Smooth muscle cell (in vitro differentiated cells): ENCODE measurements around the gene PRKCA. TPM values are rescaled to one million over a fixed set of nuclear protein-coding genes. Genes with fewer than 3 reads are reported as not detected.

Experiments used
- DNase-seq: peaks from one replicate; lab custom pipeline; 2025; ENCODE audit not compliant: unreplicated experiment; lab: John Stamatoyannopoulos, UW
- H2AFZ ChIP-seq: fragments of 200-600 bp; sonication (generic); 2 replicates; pipeline ENCODE4 v1.6.0; 2016; ENCODE audit warnings: antibody characterized with exemption, low read depth, mild to moderate bottlenecking
- H3F3A ChIP-seq: fragments of 200-600 bp; sonication (generic); 2 replicates; pipeline ENCODE4 v1.6.0; 2017; ENCODE audit warnings: antibody characterized with exemption, low read depth
- H3K27ac ChIP-seq: fragments of 200-600 bp; sonication (generic); 2 replicates; pipeline ENCODE4 v1.5.1; 2016; ENCODE audit warnings: low read depth, mild to moderate bottlenecking
- H3K27me3 ChIP-seq: fragments of 200-600 bp; sonication (generic); 2 replicates; pipeline ENCODE4 v1.6.1; 2016; ENCODE audit warnings: low read depth, mild to moderate bottlenecking
- H3K36me3 ChIP-seq: fragments of 200-600 bp; sonication (generic); 2 replicates; pipeline ENCODE4 v1.5.1; 2016; ENCODE audit warnings: low read depth
- H3K4me1 ChIP-seq: fragments of 200-600 bp; sonication (generic); 2 replicates; pipeline ENCODE4 v1.5.1; 2016; ENCODE audit warnings: low read depth
- H3K4me2 ChIP-seq: fragments of 200-600 bp; sonication (generic); 2 replicates; pipeline ENCODE4 v1.6.0; 2016; ENCODE audit warnings: mild to moderate bottlenecking
- H3K4me3 ChIP-seq: fragments of 200-600 bp; sonication (generic); 2 replicates; pipeline ENCODE4 v1.5.1; 2016; ENCODE audit warnings: mild to moderate bottlenecking
- H3K79me2 ChIP-seq: fragments of 200-600 bp; sonication (generic); 2 replicates; pipeline ENCODE4 v1.6.0; 2016; ENCODE audit warnings: low read depth, mild to moderate bottlenecking
- H3K9ac ChIP-seq: fragments of 200-600 bp; sonication (generic); 2 replicates; pipeline ENCODE4 v1.6.0; 2016; ENCODE audit warnings: low read depth
- H3K9me3 ChIP-seq: fragments of 200-600 bp; sonication (generic); replicated peaks from 2 replicates; pipeline ENCODE4 v1.5.1; 2016; ENCODE audit warnings: low read depth
- H4K20me1 ChIP-seq: fragments of 200-600 bp; sonication (generic); 2 replicates; pipeline ENCODE4 v1.6.0; 2016; ENCODE audit warnings: low read depth
- CTCF ChIP-seq: fragments of 200-600 bp; sonication (generic); IDR thresholded peaks from 2 replicates; pipeline ENCODE4 v1.5.1; 2017; ENCODE audit warnings: borderline replicate concordance, mild to moderate bottlenecking, antibody characterized with exemption; ENCODE audit not compliant: insufficient read depth, poor library complexity, severe bottlenecking
- WGBS: methylation state at CpG from one replicate; pipeline ENCODE4 v1.1.7; 2016; ENCODE audit warnings: low lambda C conversion rate; 5-methylcytosine and 5-hydroxymethylcytosine counted together
- polyA plus RNA-seq: library from polyadenylated mRNA; unstranded; fragments of >200 nt; fragmentation: Nextera tagmentation; extraction: Ambion mirVana; gene quantifications from 2 replicates; pipeline ENCODE4 v1.2.1, GENCODE V29; 2016
- total RNA-seq: library from RNA; depleted of rRNA; stranded (reverse); fragments of >200 nt; gene quantifications from 2 replicates; pipeline ENCODE4 v1.2.3, GENCODE V29; 2014

PRKCA gene
- total and polyA plus RNA-seq, 2 experiments from 2014 or later: 0.78 to 7.1 TPM

GRCh38 chr17:66670206-66670605, 367.8 kb downstream of the PRKCA start:
- no peak for TF ChIP-seq CTCF
- no peaks in the 10 kb centered on the region for H4K20me1 ChIP-seq
- WGBS: 93% methylated on average over 3 of the region's 3 CpGs

GRCh38 chr17:66671156-66671555, 368.7 kb downstream of the PRKCA start:
- Histone ChIP-seq H3K9ac (no peak overlapping the region), H2AFZ (no peak overlapping the region), H3K79me2 (no peaks in the 10 kb centered on the region), H4K20me1 (no peaks in the 10 kb centered on the region), H3K36me3 (no peaks in the 10 kb centered on the region), H3K4me2 (no peak overlapping the region), H3K27me3 (no peaks in the 10 kb centered on the region), H3F3A (no peaks in the 10 kb centered on the region), H3K4me1 (no peaks in the 10 kb centered on the region), H3K9me3 (no peaks in the 10 kb centered on the region), H3K4me3 (no peak overlapping the region), H3K27ac (no peak overlapping the region)
- no peak for DNase-seq
- WGBS: 89% methylated on average over 6 of the region's 6 CpGs
- no peak for TF ChIP-seq CTCF

More at GRCh38 chr17:66670206-66670605, 367.8 kb downstream of the PRKCA start:
- Histone ChIP-seq H3K27ac (no peak overlapping the region), H3K36me3 (no peaks in the 10 kb centered on the region), H3F3A (no peaks in the 10 kb centered on the region), H3K4me1 (no peaks in the 10 kb centered on the region), H3K9ac (no peak overlapping the region), H2AFZ (no peak overlapping the region), H3K27me3 (no peaks in the 10 kb centered on the region), H3K4me3 (no peak overlapping the region), H3K4me2 (no peak overlapping the region), H3K79me2 (no peaks in the 10 kb centered on the region), H3K9me3 (no peaks in the 10 kb centered on the region)
- DNase-seq: no peak

GRCh38 chr17:66673668-66674276, 371.4 kb downstream of the PRKCA start:
- H2AFZ ChIP-seq: no peak overlapping the region
- 28% methylated on average over 8 of the region's 8 CpGs for WGBS

More at GRCh38 chr17:66673668-66674276, 371.4 kb downstream of the PRKCA start:
- H3K27me3 ChIP-seq: no peaks in the 10 kb centered on the region
- H3K4me2 ChIP-seq: no peak overlapping the region
- H3K4me3 ChIP-seq: no peak overlapping the region
- no peak for DNase-seq
- no peaks in the 10 kb centered on the region for H3K4me1 ChIP-seq
- no peaks in the 10 kb centered on the region for H3K36me3 ChIP-seq
- no peaks in the 10 kb centered on the region for H3K79me2 ChIP-seq
- no peaks in the 10 kb centered on the region for H3F3A ChIP-seq
- TF ChIP-seq CTCF: peak; percentile 78
- no peak overlapping the region for H3K27ac ChIP-seq
- H3K9ac ChIP-seq: no peak overlapping the region
- H3K9me3 ChIP-seq: peaks cover 5% of the 10 kb centered on the region
- no peaks in the 10 kb centered on the region for H4K20me1 ChIP-seq
